Natural killer cell (primary cell): ENCODE results near the gene UGT1A3. TPM values are rescaled to one million over a fixed set of nuclear protein-coding genes. Genes with fewer than 3 reads are reported as not detected.

Experiments
- ATAC-seq, 3 donors: fragments of 150-1000 bp in 2 of 3; fragments of 200-7000 bp in 1 of 3; cut with Tn5 transposase; 1 replicate in 1 of 3; 2 replicates in 2 of 3; pipeline ENCODE4 v1.10.0; 2021; ENCODE audit warnings: mild to moderate bottlenecking in 2 of 3, moderate library complexity in 2 of 3
- DNase-seq, 2 donors: peaks; one replicate each; pipeline versions ENCODE4 v3.0.0 to v3.0.0-alpha.2; 2013 to 2021; ENCODE audit warnings: mixed read lengths in 1 of 2
- H3K27ac ChIP-seq: one replicate; pipeline ENCODE4 v1.5.1; 2013; ENCODE audit warnings: mild to moderate bottlenecking, low read length
- H3K27me3 ChIP-seq: one replicate; pipeline ENCODE4 v1.6.1; 2013; ENCODE audit warnings: low read length; ENCODE audit not compliant: control insufficient read depth, insufficient read depth
- H3K36me3 ChIP-seq: one replicate; pipeline ENCODE4 v1.6.1; 2013; ENCODE audit warnings: low read length; ENCODE audit not compliant: control insufficient read depth, insufficient read depth
- H3K4me1 ChIP-seq: one replicate; pipeline ENCODE4 v1.6.1; 2013; ENCODE audit warnings: low read length; ENCODE audit not compliant: control insufficient read depth, insufficient read depth
- H3K4me3 ChIP-seq: one replicate; pipeline ENCODE4 v1.5.1; 2013; ENCODE audit warnings: low read length
- H3K9me3 ChIP-seq: one replicate; pipeline ENCODE4 v1.6.1; 2013; ENCODE audit warnings: low read length; ENCODE audit not compliant: control insufficient read depth, insufficient read depth
- H3K27ac Mint-ChIP-seq, 2 donors: one replicate each; pipeline ENCODE4 v1.8.0; 2022; ENCODE audit warnings: mild to moderate bottlenecking in 2 of 2, mixed read lengths in 2 of 2, moderate library complexity in 1 of 2
- H3K27me3 Mint-ChIP-seq, 2 donors: one replicate each; pipeline ENCODE4 v1.8.0; 2022; ENCODE audit warnings: low read depth in 2 of 2, mixed read lengths in 2 of 2
- H3K36me3 Mint-ChIP-seq: one replicate; pipeline ENCODE4 v1.8.0; 2022; ENCODE audit warnings: mixed read lengths
- H3K4me1 Mint-ChIP-seq, 2 donors: one replicate each; pipeline ENCODE4 v1.8.0; 2022; ENCODE audit warnings: mixed read lengths in 2 of 2
- H3K4me3 Mint-ChIP-seq: one replicate; pipeline ENCODE4 v1.8.0; 2022; ENCODE audit warnings: mild to moderate bottlenecking, moderate library complexity, mixed read lengths
- H3K9me3 Mint-ChIP-seq, 2 donors: one replicate each; pipeline ENCODE4 v1.8.0; 2022; ENCODE audit warnings: mixed read lengths in 2 of 2
- WGBS: methylation state at CpG from one replicate; pipeline ENCODE4 v1.1.7; 2013; ENCODE audit warnings: missing lambda C conversion rate; ENCODE audit not compliant: insufficient coverage; 5-methylcytosine and 5-hydroxymethylcytosine counted together
- intact Hi-C: fragments of 100-400 bp; cut with micrococcal nuclease; formaldehyde crosslinking; loops from one replicate; pipeline ENCODE4 v1.14.2; 2022
- total RNA-seq, 4 donors: library from RNA; stranded (reverse); fragments of 120-200 nt in 1 of 4; gene quantifications; one replicate each; pipeline versions ENCODE4 v1.2.3 to v1.2.4, GENCODE V29; 2013 to 2022
- TF ChIP-seq, protein P1 (sequence below): fragments of 200-600 bp; IDR thresholded peaks from one replicate; pipeline ENCODE4 v1.8.0; 2022; ENCODE audit warnings: antibody characterized with exemption

UGT1A3 gene
- total RNA-seq, 3 donors from 2014 or later (not counting 1 experiment from before 2014, with no cell fraction given): not detected

DNA sequence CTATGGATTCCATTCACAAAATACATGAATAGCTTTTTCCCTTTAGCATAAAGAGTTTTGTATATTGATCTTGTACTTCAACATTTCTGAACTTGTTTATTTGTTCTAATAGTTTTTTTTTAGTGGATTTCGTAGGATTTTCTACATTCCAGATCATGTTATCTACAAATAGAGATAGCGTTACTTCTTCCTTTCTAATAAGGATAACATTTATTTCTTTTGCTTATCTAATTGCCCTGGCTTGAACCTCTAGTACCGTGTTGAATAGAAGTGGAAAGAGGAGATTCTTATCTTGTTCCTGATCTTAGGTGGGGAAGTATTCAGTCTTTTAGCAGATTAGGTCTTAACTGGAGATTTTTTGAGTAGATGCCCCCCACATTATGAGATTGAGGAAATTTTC lies 26.6 kb upstream of the UGT1A3 start:
- WGBS: no CpG with 5 or more reads among the region's 3 CpGs

DNA sequence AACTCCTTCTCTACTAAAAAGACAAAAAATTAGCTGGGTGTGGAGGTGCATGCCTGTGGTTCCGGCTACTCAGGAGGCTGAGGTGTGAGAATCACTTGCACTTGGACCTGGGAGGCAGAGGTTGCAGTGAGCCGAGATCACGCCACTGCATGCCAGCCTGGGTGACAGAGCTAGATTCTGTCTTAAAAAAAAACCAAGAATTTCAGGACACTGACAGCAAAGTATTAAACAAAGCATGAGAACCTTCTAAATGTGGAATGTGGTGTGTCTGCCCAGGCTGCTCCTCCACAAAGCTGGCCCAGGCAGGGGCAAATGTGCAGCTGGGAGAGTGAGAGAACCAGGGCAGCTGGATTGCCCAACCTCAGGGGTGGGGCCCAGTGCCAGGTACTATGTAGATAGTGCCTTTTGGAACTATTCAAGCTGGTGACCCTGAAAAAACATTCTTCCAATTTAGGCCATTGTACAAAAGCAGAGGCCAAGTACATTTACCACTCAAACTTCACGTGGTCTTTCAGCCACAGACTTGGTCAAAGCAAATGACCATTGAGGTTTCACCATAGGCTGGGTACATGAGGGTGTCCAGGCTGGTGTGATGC lies 22.8 kb upstream of the UGT1A3 start:
- Histone ChIP-seq H3K27ac (no peak overlapping the region), H3K4me3 (no peak overlapping the region), H3K9me3 (no peaks in the 10 kb centered on the region), H3K4me1 (no peaks in the 10 kb centered on the region), H3K27me3 (no peaks in the 10 kb centered on the region), H3K36me3 (no peaks in the 10 kb centered on the region)
- Mint-ChIP-seq H3K27ac (no peak overlapping the region), H3K4me3 (no peak overlapping the region), H3K4me1 (no peaks in the 10 kb centered on the region), H3K36me3 (peaks cover 6% of the 10 kb centered on the region), H3K27me3 (peaks cover 18 to 21% of the 10 kb centered on the region in 2 donors), H3K9me3 (no peaks in the 10 kb centered on the region)
- intact Hi-C loops: no loop called here
- DNase-seq (no peak), ATAC-seq (no peak)
- 49% methylated on average over 4 of the region's 4 CpGs for WGBS
- TF ChIP-seq, protein P1, sequence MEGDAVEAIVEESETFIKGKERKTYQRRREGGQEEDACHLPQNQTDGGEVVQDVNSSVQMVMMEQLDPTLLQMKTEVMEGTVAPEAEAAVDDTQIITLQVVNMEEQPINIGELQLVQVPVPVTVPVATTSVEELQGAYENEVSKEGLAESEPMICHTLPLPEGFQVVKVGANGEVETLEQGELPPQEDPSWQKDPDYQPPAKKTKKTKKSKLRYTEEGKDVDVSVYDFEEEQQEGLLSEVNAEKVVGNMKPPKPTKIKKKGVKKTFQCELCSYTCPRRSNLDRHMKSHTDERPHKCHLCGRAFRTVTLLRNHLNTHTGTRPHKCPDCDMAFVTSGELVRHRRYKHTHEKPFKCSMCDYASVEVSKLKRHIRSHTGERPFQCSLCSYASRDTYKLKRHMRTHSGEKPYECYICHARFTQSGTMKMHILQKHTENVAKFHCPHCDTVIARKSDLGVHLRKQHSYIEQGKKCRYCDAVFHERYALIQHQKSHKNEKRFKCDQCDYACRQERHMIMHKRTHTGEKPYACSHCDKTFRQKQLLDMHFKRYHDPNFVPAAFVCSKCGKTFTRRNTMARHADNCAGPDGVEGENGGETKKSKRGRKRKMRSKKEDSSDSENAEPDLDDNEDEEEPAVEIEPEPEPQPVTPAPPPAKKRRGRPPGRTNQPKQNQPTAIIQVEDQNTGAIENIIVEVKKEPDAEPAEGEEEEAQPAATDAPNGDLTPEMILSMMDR: no peak

More for the DNA sequence above, 26.6 kb upstream of the UGT1A3 start:
- no peaks in the 10 kb centered on the region for H3K4me1 Mint-ChIP-seq
- TF ChIP-seq, protein P1: no peak
- Histone ChIP-seq H3K9me3 (no peaks in the 10 kb centered on the region), H3K4me3 (no peak overlapping the region), H3K27ac (no peak overlapping the region), H3K36me3 (no peaks in the 10 kb centered on the region), H3K27me3 (no peaks in the 10 kb centered on the region), H3K4me1 (no peaks in the 10 kb centered on the region)
- no peaks in the 10 kb centered on the region for H3K9me3 Mint-ChIP-seq
- no peak overlapping the region for H3K4me3 Mint-ChIP-seq
- peaks cover 9 to 12% of the 10 kb centered on the region in 2 donors for H3K27me3 Mint-ChIP-seq
- H3K36me3 Mint-ChIP-seq: peaks cover 6% of the 10 kb centered on the region
- no peak overlapping the region for H3K27ac Mint-ChIP-seq
- ATAC-seq: no peak
- intact Hi-C loops: no loop called here
- DNase-seq: no peak

- DNase-seq (no peak), ATAC-seq (no peak)
- H3K27me3 ChIP-seq: no peaks in the 10 kb centered on the region
- WGBS: 100% methylated on average over 1 of the region's 1 CpG
- H3K27ac ChIP-seq: no peak overlapping the region
- Mint-ChIP-seq H3K9me3 (no peaks in the 10 kb centered on the region), H3K36me3 (peaks cover 6% of the 10 kb centered on the region), H3K27ac (no peak overlapping the region), H3K4me3 (no peak overlapping the region), H3K27me3 (peaks cover 18 to 21% of the 10 kb centered on the region in 2 donors), H3K4me1 (no peaks in the 10 kb centered on the region)
- intact Hi-C loops: no loop called here
- H3K4me1 ChIP-seq: no peaks in the 10 kb centered on the region
- no peaks in the 10 kb centered on the region for H3K9me3 ChIP-seq
- H3K4me3 ChIP-seq: no peak overlapping the region
- no peaks in the 10 kb centered on the region for H3K36me3 ChIP-seq
- TF ChIP-seq, protein P1: no peak
These were observed 22.1 kb upstream of the UGT1A3 start for GRCh38 chr2:233706720-233707119.
